ENCODE data around the gene NSMCE1.
"Not testable (repeated sequence)": the region's sequence is repeated elsewhere in the genome, so short reads cannot be mapped to it uniquely, and the experiment has no call there.

GRCh38 chr16:27262904-27263423 is 5.6 kb downstream of the NSMCE1 start:
- not testable (repeated sequence) for TF ChIP-seq CTCF, POLR2A (IDR thresholded peaks at IDR 0.05)
